ENCODE measurements around the gene DMKN.

DMKN gene

GRCh38 chr19:35451338-35452096 is 61.9 kb downstream of the DMKN start:
- H3K4me3 Mint-ChIP-seq, result no peak overlapping the region
- peaks cover 12% of the 10 kb centered on the region for H3K4me1 Mint-ChIP-seq
- H3K27ac Mint-ChIP-seq, result no peak overlapping the region
- no peaks in the 10 kb centered on the region for H3K36me3 Mint-ChIP-seq (ENCODE audit: low read depth)
- no peaks in the 10 kb centered on the region for H3K9me3 Mint-ChIP-seq
- TF ChIP-seq CTCF (IDR thresholded peaks at IDR 0.05), result no peak
- DNase-seq, result no peak
- peaks cover 64% of the 10 kb centered on the region for H3K27me3 Mint-ChIP-seq (ENCODE audit: low read depth, poor library complexity)

GRCh38 chr19:35449359-35450043 is 63.9 kb downstream of the DMKN start:
- H3K27ac Mint-ChIP-seq, result no peak overlapping the region
- no peaks in the 10 kb centered on the region for H3K36me3 Mint-ChIP-seq (ENCODE audit: low read depth)
- DNase-seq, result no peak
- no peaks in the 10 kb centered on the region for H3K9me3 Mint-ChIP-seq
- H3K4me1 Mint-ChIP-seq, result peaks cover 12% of the 10 kb centered on the region
- H3K4me3 Mint-ChIP-seq, result no peak overlapping the region
- no peak for TF ChIP-seq CTCF (IDR thresholded peaks at IDR 0.05)
- H3K27me3 Mint-ChIP-seq (ENCODE audit: low read depth, poor library complexity), result peaks cover 73% of the 10 kb centered on the region

- H3K27me3 Mint-ChIP-seq (ENCODE audit: low read depth, poor library complexity), result peaks cover 68% of the 10 kb centered on the region
- H3K9me3 Mint-ChIP-seq, result no peaks in the 10 kb centered on the region
- H3K4me1 Mint-ChIP-seq, result peaks cover 12% of the 10 kb centered on the region
- no peak within 1 kb of the TSS for H3K4me3 Mint-ChIP-seq
- no peak for DNase-seq
- peak within 1 kb of the TSS; percentile 1 for H3K27ac Mint-ChIP-seq
- TF ChIP-seq CTCF (IDR thresholded peaks at IDR 0.05), result no peak
- H3K36me3 Mint-ChIP-seq (ENCODE audit: low read depth), result no peaks in the 10 kb centered on the region
Measured at GRCh38 chr19:35447606-35448469, 65.6 kb downstream of the DMKN start, which contains the start of gene FFAR2. Gene FFAR2, plus strand, starts transcription at chr19:35448257. Its CDS starts 1,458 bp downstream, at chr19:35449715.
